ENCODE data around the gene SLAMF9. TPM values are rescaled to one million over a fixed set of nuclear protein-coding genes. Genes with fewer than 3 reads are reported as not detected.
"Not testable (repeated sequence)": the region's sequence is repeated elsewhere in the genome, so short reads cannot be mapped to it uniquely, and the experiment has no call there.

Gene SLAMF9
- total RNA-seq, 2 donors from 2014 or later = not detected

DNA sequence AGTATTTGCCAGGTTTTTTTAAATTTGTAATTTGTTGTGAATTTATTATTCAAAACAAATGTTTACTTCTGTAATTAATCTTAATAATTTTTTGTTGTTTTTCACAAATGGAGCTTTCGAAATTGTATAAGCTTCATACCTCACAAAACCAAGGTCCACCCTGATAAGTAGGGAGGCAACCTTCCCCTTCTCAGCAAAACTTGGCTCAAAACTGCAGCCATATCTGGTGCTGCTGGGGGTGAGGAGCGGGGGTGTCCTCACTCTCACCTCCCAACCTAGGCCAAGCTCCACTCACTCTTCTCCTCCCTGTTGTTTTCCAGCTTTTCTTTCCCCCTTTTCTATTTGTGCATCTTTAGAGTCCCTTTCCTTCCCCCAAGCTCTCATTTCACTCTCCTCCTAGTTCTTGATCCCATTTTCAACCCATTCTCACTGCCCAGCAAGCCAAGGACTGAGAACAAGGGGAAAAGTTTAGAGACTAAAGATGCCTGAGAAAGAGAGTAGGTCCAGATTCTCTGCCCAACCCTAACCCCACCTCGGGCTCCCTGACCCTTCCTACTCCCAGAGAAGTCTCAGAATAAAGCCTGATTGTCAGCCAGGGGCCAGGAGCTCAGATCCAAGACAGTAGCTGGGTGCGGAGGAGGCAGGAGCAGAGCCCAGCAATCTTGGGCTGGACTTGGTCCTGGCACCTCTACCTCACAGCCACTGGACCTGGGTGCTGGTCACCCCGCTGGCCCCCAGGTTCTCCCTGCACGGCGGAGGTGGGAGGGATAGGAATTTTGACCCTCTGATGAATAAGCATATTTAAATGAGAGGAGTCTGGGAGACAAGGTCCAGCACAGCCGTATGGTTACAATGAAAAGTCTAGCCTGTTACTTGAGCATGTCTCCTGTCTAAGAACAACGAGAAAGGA lies 45.8 kb downstream of the SLAMF9 start:
- H3K27me3 Mint-ChIP-seq (ENCODE audit: insufficient read depth) = peaks cover 5% of the 10 kb centered on the region
- H3K4me1 Mint-ChIP-seq = peaks cover 53% of the 10 kb centered on the region
- H3K27me3 ChIP-seq (ENCODE audit: control insufficient read depth, insufficient read depth, low read length, poor library complexity, severe bottlenecking) = no peaks in the 10 kb centered on the region
- no peak for DNase-seq
- H3K36me3 ChIP-seq (ENCODE audit: control insufficient read depth, insufficient read depth, low read length) = no peaks in the 10 kb centered on the region
- H3K9ac ChIP-seq (ENCODE audit: extremely low read depth, low read length, poor library complexity, severe bottlenecking) = no peak overlapping the region
- peaks cover 13% of the 10 kb centered on the region for H3K9me3 ChIP-seq (ENCODE audit: control insufficient read depth, low read length)
- peaks cover 9% of the 10 kb centered on the region for H3K9me3 Mint-ChIP-seq
- no peak overlapping the region for H3K4me3 Mint-ChIP-seq
- no peaks in the 10 kb centered on the region for H3K36me3 Mint-ChIP-seq (ENCODE audit: low read depth)
- peak overlapping the region; percentile 62 for H3K27ac Mint-ChIP-seq
- no peak overlapping the region for H3K4me3 ChIP-seq (ENCODE audit: low read length)
- H3K27ac ChIP-seq (ENCODE audit: low read depth, low read length) = no peak overlapping the region
- TF ChIP-seq, protein P1, sequence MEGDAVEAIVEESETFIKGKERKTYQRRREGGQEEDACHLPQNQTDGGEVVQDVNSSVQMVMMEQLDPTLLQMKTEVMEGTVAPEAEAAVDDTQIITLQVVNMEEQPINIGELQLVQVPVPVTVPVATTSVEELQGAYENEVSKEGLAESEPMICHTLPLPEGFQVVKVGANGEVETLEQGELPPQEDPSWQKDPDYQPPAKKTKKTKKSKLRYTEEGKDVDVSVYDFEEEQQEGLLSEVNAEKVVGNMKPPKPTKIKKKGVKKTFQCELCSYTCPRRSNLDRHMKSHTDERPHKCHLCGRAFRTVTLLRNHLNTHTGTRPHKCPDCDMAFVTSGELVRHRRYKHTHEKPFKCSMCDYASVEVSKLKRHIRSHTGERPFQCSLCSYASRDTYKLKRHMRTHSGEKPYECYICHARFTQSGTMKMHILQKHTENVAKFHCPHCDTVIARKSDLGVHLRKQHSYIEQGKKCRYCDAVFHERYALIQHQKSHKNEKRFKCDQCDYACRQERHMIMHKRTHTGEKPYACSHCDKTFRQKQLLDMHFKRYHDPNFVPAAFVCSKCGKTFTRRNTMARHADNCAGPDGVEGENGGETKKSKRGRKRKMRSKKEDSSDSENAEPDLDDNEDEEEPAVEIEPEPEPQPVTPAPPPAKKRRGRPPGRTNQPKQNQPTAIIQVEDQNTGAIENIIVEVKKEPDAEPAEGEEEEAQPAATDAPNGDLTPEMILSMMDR (conservative IDR thresholded peaks at IDR 0.05) = no peak
- WGBS, 2 experiments (ENCODE audit: insufficient coverage in 1 of 2, insufficient read length in 1 of 2) = 89 to 91% methylated on average over 5 to 9 of the region's 9 CpGs
- peaks cover 47% of the 10 kb centered on the region for H3K4me1 ChIP-seq (ENCODE audit: control insufficient read depth, insufficient read depth, low read length)

- Mint-ChIP-seq H3K4me3 (no peak overlapping the region), H3K36me3 (ENCODE audit: low read depth) (no peaks in the 10 kb centered on the region), H3K9me3 (peaks cover 13% of the 10 kb centered on the region), H3K4me1 (peaks cover 45% of the 10 kb centered on the region), H3K27ac (no peak overlapping the region), H3K27me3 (ENCODE audit: insufficient read depth) (peaks cover 8% of the 10 kb centered on the region)
- no peaks in the 10 kb centered on the region for H3K36me3 ChIP-seq (ENCODE audit: control insufficient read depth, insufficient read depth, low read length)
- peaks cover 16% of the 10 kb centered on the region for H3K9me3 ChIP-seq (ENCODE audit: control insufficient read depth, low read length)
- no peaks in the 10 kb centered on the region for H3K27me3 ChIP-seq (ENCODE audit: control insufficient read depth, insufficient read depth, low read length, poor library complexity, severe bottlenecking)
- peak overlapping the region; percentile 55 for H3K4me3 ChIP-seq (ENCODE audit: low read length)
- no peak for DNase-seq
- H3K4me1 ChIP-seq (ENCODE audit: control insufficient read depth, insufficient read depth, low read length) = peaks cover 47% of the 10 kb centered on the region
- no peak overlapping the region for H3K27ac ChIP-seq (ENCODE audit: low read depth, low read length)
- TF ChIP-seq, protein P1 (conservative IDR thresholded peaks at IDR 0.05) = no peak
- 100% methylated on average over 1 of the region's 1 CpG for WGBS, 2 experiments (ENCODE audit: insufficient coverage in 1 of 2, insufficient read length in 1 of 2)
- H3K9ac ChIP-seq (ENCODE audit: extremely low read depth, low read length, poor library complexity, severe bottlenecking) = no peak overlapping the region
These were observed 47.1 kb downstream of the SLAMF9 start for GRCh38 chr1:159906960-159907359.

DNA sequence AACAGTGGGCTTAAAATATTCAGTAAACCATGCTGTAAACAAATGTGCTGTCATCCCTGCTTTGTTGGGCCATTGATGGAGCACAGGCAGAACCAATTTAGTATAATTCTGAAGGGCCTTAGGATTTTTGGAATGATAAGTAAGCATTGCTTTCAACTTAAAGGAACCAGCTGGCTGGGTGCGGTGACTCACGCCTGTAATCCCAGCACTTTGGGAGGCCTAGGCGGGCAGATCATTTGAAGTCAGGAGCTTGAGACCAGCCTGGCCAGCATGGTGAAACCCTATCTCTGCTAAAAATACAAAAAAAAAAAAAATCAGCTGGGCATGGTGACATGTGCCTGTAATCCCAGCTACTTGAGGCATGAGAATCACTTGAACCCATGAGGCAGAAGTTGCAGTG lies 50.0 kb downstream of the SLAMF9 start:
- DNase-seq; H3K27ac ChIP-seq (ENCODE audit: low read depth, low read length); H3K9ac ChIP-seq (ENCODE audit: extremely low read depth, low read length, poor library complexity, severe bottlenecking); H3K27me3 ChIP-seq (ENCODE audit: control insufficient read depth, insufficient read depth, low read length, poor library complexity, severe bottlenecking); H3K4me3 Mint-ChIP-seq; H3K36me3 Mint-ChIP-seq (ENCODE audit: low read depth); H3K27ac Mint-ChIP-seq; H3K4me3 ChIP-seq (ENCODE audit: low read length); H3K36me3 ChIP-seq (ENCODE audit: control insufficient read depth, insufficient read depth, low read length): not testable (repeated sequence)
- peaks cover 12% of the 10 kb centered on the region for H3K27me3 Mint-ChIP-seq (ENCODE audit: insufficient read depth)
- WGBS, 2 experiments (ENCODE audit: insufficient coverage in 1 of 2, insufficient read length in 1 of 2) = 82% methylated on average over 3 of the region's 3 CpGs; no CpG with 5 or more reads in 1 of the 2 experiments
- Histone ChIP-seq H3K4me1 (ENCODE audit: control insufficient read depth, insufficient read depth, low read length) (peaks cover 22% of the 10 kb centered on the region), H3K9me3 (ENCODE audit: control insufficient read depth, low read length) (peaks cover 16% of the 10 kb centered on the region)
- H3K4me1 Mint-ChIP-seq = peaks cover 36% of the 10 kb centered on the region
- H3K9me3 Mint-ChIP-seq = peaks cover 15% of the 10 kb centered on the region
